ENCODE data around the gene OVCH1.

The OVCH1 gene, protein sequence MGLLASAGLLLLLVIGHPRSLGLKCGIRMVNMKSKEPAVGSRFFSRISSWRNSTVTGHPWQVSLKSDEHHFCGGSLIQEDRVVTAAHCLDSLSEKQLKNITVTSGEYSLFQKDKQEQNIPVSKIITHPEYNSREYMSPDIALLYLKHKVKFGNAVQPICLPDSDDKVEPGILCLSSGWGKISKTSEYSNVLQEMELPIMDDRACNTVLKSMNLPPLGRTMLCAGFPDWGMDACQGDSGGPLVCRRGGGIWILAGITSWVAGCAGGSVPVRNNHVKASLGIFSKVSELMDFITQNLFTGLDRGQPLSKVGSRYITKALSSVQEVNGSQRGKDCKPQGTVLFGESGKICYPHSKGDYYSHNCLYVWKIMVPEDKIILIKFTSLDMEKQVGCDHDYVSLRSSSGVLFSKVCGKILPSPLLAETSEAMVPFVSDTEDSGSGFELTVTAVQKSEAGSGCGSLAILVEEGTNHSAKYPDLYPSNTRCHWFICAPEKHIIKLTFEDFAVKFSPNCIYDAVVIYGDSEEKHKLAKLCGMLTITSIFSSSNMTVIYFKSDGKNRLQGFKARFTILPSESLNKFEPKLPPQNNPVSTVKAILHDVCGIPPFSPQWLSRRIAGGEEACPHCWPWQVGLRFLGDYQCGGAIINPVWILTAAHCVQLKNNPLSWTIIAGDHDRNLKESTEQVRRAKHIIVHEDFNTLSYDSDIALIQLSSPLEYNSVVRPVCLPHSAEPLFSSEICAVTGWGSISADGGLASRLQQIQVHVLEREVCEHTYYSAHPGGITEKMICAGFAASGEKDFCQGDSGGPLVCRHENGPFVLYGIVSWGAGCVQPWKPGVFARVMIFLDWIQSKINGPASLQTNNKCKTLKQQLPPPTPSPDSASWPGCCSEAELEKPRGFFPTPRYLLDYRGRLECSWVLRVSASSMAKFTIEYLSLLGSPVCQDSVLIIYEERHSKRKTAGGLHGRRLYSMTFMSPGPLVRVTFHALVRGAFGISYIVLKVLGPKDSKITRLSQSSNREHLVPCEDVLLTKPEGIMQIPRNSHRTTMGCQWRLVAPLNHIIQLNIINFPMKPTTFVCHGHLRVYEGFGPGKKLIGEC

DNA sequence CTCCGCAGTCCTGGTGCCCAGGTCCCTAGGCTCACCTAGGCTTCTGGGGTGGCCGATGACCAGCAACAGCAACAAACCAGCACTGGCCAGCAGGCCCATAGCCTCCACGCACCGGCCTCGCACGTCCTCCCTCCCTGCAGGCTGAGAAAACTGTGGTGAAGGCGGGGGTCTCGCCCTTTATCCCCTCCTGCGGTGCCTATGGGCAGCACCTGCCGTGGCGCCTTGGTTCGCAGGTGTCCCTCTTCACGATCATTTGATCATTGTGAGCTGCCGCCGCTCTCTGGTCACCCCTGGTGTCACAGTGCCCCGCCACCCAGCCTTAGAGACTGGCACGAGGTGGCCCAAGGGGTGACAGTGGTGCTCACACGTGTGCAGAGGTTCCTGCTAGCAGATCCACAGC, at the start of gene OVCH1:
TSS of gene OVCH1 (minus strand) at position 99 of the 400 bp plus-strand sequence. CDS start at position 99, 0 bp downstream.
- no peak for DNase-seq

DNA sequence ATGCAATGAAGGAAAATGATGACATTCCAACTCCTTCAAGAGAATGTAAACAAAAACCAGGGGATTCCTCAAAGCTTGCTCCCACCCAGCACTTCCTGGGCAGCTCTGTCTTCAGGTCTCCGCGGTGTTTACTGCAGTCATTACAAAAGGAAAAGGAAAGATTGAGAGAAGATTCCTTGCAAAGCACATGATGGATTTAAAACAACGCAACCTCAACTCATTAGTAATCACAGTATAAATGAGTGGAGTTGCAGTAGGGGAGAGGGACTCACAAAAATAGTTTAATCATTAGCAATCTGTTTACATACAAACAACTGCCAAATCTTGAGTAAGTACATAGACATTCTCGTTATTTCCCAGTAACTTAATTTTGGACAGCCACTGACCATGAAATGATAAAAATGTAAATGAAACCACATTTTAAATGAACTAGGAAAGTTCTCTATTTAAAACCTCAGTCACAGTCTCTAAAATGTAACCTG, 49.7 kb upstream of the OVCH1 start:
- DNase-seq = no peak

DNA sequence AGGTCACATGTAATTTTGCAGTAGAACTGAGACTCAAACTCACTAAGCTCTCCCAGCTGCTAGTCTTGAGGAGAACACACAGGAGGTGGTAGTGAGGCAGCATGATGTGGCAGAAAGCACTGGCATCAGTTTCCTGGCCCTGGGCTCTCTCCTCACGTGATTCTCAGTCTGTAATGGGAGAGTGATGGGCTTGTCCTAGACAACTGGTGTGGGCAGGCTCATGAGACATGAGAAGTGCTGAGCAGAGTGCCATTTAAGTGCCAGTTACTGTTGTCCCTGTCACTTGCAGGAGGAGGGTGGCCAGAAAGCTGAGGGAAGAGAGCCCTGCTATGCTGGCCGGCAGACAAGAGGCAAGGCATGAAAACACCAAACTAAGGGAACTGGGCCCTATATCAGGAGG, 48.5 kb upstream of the OVCH1 start:
- no peak for DNase-seq

DNA sequence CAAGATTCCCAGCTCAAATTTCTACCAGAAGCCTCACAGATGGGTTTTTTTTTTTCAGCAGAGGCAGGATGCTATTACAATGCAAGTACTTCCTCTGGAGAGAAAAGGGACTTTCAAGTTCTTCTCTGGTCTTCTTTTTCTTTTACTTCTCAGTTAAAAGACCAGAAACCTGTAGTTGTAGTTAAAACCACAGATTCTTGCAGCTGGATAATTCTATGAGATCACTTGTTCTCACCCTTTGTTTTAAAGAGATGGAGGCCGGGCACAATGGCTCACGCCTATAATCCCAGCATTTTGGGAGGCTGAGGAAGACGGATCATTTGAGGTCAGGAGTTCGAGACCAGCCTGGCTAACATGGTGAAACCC, 47.6 kb upstream of the OVCH1 start:
- no peak for DNase-seq

DNA sequence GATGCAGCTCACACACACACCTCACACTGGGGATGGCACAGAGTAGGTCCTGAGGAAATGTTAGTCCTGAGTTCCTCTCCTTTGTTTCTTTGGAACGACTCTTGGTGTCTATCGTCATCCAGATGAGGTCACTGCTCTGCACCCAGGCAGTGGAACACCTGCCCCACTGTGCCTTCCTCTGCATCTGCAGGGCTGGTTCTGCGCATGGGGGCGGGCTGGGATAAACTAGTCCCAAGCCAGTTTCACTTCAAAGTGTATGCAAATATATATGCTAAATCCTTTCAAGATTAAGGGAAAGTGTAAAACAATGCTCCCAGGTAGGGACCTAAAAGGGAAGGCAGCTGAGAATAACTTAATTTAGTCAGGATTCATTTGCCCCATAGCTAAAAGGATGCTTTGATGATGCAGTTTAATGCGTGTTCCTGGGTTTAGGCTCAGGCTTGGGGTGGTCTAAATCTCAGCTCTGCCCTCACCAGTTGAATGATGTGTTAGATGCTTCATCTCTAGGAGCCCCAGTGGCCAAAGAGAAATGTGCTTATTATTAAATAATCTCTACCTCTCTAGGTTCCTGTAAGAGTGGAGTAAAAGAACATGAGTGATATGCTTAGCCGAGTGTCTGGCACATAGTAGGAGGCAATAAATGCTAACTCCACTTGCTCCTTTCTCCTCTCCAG, 47.1 kb upstream of the OVCH1 start:
- DNase-seq = no peak

DNA sequence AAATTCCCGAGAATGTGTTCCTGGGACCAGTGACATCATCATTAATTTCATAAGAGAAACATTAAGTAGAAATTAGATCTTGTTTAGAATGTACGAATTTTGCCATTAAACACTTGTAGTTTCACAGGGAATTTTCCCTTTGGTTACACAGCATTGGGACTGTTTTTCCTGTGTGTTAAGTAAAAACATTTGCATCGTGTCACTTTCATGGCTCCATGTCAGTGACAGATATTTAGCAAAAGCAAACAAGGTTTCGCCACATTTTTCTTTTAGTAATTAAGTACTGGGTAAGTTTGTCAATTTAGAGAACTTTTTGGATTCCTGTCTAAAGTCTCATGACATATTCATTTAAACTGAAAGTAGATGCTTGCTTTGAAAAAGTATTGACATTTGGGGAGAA, 45.5 kb upstream of the OVCH1 start:
- DNase-seq = no peak

DNA sequence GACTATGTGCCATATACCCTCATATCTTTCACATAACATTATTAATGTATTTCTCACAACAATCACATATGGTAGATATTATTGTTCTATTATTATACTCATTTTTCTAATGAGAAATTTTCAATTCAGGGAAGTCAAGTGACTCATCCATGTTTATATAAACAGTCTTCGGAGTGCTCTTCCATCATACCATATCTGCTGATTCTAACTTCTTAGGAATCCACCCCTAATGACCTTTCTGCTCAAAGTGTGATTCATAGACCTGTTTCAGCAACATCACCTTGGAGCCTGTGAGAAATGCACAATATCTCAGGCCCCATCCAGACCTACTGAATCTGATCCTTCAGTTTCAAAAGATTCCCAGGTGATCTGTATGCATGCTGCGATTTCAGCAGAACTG, 39.8 kb upstream of the OVCH1 start:
- DNase-seq = no peak

DNA sequence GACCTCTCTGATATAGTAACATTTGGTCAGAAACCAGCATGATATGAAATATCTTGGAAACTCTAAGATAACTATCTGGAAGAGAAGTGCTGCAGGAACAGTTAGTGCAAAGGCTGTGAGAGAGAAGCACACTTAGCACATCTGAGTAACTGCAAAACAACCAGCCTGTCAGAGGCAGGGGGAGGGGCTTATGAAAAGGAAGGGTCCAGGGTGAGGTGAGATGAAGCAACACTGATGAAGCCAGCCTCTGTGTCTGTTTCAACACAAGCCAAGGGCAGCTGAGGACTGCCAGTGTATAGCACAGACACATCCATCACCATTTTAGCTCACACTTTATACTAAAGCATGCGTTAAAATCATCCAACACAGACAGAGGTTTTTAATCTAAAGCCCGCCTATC, 37.4 kb upstream of the OVCH1 start:
- DNase-seq = no peak

DNA sequence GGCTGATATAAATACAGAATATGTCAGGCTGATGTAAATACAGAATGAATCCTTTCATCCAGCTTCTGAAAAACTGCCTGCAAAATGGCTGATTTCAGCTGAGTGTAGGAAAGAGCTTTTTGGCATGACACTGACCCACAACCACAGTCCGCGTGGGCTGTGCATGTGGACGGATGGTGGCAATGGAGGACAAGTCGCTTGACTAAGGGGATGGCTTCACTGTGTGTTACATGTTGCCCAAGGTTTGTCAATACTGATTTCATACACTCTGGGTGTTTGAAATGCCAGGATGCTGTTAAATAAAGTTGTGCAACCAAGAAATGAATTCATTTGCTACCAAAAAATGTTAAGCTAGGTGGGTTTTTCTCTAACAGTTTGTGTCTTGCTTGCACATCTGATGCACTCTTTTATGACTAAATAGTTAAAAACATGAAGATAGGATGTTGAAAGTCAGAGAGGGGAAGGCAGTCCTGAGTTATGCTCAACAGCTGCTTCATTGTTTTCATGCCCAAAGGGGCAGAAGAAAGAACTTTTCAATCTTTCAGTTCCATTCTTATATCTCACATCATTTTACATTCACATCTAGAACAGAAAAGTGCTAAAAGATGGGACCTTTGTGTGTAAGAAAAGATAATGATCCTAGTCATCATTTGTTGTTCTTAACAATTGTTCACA, 36.5 kb upstream of the OVCH1 start:
- DNase-seq = no peak

DNA sequence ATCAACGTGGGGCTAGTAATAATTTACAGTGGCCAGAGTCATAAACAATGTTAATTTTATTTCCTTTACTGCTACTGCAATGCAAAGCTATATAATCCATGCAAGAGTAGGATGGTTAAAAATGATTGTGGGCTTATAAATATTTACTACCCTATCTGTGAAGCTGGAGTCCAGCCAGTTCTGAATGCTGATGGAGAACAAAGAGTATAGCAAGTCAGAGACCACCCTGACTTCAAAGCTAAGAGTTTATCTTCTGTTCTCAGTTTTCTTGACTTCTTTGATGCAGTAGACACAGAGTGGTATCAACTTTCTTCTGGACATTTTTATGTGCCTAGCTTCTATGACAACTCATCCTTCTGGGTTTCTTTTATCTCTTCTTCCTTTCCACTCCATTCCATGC, 34.0 kb upstream of the OVCH1 start:
- no peak for DNase-seq

DNA sequence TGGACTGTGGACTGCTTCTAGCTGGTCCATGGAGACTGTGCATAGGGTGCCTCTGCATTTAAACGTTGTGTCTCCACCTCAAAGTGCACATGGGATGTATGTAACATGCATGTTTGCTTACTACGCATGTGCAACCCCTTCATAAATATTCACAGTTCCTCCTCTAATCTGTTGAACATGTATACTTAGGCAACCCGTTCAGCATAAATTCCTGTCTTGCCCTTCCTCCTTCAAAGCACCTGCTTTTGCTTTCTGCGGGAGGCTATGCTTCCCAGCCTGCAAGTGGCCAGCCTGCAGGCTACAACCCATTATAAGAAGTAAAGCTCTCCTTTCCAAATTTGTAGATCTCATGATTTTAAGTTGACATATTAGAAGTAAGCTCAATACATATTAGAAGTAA, 33.0 kb upstream of the OVCH1 start:
- DNase-seq = no peak

DNA sequence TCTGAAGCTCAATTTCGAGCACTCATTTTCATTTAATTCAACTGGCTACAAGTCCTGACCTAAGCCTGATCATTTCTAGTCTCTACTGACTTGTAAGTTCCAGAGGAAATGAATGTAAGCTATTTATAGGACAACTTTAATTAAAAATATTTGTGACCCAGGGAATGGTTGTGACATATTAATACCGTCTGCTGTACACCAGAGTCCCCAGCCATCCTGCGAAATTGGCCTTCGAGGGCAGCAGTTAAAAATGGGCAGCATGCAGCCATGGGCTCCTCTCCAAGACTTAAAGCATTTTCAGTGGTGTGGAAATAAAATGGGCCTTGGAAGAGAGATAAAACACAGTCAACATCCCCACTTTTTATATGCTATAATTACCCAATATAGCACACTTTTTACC, 30.7 kb upstream of the OVCH1 start:
- no peak for DNase-seq

DNA sequence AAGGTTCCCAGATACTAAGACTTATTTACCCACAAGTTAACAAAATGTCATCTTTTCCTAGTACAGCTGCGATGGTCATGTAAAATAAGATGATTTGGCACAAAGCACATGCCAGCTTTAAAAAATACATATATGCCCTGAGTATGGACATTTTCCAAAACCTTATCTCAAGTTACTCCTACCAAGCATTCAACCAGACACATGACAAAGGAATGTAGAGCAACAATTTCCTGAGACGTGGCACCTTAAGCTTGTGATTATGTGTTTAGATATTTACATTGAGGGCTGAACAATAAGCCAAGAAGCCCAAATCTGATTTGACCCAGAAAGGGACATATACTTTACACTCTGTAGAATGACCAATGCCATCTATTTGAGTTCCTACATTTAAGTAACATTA, 24.5 kb upstream of the OVCH1 start:
- DNase-seq = no peak

DNA sequence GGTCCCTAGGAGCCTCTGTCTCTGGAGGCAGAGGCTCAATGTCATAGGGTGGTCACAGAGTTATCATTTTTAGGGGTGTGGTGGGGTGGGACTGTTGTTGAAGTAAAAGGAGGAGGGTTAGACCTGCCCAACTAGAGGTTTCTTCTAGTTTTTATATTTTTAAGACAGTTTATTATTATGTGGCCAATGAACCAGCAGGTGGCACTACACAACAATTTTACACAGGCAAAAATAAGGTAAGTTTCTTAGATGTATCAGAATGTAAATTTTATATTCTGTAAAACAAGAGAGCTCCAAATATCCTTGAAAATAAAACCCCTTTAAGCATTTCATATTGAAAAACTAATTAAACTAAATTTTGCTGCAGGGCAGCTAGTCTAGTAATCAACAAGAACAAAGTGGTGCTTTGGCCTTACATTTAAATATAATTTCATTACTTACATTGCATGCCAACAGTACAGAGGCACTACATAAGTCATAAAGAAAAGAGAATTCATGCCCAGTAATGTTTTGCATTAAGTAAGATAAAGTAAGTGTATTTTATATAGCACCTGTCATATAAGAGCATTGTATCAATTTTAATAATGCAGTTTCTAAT, 22.2 kb upstream of the OVCH1 start:
- DNase-seq = no peak

DNA sequence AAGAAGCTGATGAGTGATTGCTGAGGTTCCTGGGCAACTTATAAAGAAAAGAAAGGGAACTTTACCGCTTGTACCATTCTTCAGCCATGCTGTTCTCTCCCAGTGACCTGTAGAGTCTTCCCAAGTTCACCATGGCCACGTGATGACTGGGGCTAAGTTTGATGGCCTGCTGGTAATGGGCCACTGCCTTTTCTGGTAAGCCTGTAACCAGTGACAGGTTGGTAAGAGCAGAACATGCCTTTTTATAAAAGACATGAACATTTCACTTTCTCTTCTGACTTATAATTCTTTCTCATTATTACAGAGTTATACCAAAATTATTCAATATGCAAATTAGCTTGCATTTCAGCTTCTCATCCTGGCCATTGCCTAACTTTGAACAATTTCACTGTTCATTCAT, 20.9 kb upstream of the OVCH1 start:
- no peak for DNase-seq

DNA sequence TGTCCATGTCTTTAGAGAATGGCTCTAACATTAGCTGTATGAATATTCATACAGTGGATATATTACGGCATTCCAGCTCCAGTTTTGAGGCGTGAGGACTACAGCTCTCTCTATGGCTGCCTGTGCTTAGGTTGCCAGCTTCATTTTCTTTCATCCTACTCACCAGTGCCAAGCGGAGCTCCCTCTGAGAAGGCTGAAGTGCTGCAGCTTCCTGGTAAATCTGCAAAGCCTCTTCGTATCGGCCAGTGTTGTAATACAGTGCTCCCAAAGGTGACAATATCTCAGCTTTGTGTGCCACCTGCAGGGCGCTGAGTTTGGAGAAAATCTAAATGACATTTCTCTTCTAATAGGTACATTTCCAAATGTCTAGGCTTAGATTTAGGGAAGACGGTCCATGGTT, 19.8 kb upstream of the OVCH1 start:
- no peak for DNase-seq

DNA sequence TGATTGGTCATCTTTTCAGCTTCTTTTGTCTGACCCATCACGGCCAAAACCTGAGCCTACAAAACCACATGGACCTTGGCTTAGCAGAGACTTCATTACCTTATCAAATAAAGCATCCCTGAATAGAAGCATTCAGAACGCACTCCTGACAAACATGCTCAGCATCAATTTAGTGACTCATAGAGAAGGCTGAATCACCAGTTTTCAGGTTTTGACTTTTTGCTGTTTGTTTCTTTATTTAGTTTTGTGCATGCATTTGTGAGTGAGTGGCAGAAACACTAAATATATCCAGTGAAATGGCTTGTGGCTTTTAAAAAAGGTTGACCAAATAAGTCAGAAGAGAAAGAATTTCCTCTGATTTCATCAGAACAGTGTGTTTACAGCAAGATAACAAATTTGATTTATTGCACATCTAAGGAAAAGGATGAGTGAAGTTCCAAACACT, 19.0 kb upstream of the OVCH1 start:
- no peak for DNase-seq

DNA sequence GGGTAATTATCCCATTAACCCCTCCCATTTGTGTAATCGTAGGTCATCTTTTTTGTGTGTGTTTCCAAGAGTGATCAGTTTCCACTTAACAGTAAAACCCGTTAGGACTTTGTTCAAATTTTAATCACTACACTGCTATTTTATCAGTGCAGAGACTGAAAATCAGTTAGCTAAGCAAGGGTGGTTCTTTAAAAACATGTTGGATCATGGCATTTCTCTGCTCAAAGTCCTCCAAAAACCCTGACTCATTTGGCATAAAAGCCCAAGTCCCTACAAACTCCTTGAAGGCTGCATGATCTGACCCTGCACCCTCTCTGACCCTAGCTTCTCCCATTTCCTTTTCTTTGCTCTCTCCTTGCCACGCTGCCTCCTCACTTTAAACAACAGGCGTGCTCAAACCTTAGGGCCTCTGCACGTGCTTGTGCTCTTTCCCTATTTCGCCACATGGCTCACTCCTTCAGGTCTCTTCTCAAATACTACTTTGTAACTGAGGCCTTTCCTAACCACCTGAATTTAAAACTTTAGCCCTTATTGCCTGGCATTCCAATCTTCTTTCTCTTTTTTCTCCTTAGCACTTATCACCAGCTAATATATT, 13.2 kb upstream of the OVCH1 start:
- DNase-seq = no peak

DNA sequence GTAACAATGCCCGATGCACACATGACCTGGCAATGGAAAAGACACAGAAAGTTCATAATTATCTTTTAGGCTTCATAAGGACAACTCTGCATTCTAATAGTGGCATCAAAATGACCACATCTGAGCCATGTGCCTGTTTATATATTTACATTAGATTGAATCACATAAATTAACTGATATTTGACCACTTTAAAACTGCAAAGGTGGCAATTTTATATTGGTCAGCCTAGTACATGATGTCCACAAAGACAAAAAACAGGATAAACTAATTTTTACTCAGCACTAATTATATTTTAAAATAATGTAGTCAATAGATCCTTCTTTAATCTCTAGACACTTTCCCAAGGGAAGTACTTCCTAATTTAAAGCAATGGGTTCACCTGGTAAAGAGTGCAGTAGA, 12.0 kb upstream of the OVCH1 start:
- DNase-seq = no peak

DNA sequence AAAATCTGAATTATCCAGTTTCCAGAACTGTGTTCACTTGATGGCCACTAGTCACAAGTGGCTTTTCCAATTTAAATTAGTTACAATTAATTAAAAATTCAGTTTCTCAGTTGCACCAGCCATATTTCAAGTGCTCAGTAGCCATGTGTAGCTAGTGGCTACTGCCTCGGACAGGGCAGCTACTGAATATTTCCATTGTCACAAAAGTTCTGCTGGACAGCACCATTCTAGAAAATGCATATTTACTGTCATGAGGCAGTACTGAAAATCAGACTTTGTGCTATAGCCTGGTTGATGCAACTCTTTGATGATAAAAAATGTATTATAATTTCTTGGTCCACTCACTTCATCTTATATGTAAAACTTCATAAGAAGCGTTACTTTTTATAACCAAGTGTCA, 11.5 kb upstream of the OVCH1 start:
- no peak for DNase-seq

DNA sequence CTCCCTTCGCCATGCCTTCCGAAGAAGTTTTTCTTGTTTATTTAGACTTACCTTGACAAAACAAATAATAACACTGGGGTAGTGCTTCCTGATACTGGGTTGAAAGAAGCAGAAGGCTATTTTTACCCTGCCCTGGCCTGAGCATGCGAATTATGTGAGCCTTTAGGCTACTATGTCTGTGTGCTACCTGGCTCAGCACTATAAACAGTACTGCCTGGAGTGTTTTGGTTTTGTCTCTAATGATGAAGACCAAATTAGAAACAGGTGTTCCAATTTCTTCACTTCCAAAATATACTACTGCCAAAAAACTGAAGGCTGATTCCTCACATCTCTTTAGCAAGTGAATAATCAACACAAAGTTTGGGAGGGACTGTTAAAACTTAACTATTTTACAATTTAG, 7.6 kb upstream of the OVCH1 start:
- DNase-seq = no peak

DNA sequence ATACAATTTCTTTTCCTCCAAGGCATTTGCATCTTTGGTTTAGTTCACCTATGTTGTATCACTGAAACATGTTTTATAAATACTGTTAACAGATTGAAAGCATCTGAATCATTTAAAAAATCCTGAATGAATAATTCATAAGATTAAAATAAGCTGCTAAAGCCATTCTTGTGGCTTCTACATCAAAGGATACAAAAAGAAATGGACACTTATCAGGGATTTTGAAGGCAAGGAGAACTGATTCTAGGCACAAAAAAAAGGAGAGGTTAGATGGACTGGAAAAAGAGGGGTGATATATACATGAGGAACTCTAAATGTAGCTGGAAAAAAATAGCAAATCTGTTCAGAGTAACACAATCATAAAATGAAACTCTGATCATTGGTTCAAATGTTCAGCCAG, 5.8 kb upstream of the OVCH1 start:
- no peak for DNase-seq
